Muscle of leg (tissue), 11 donors: Measurements from ENCODE around the gene PSAPL1. TPM values are rescaled to one million over a fixed set of nuclear protein-coding genes. Genes with fewer than 3 reads are reported as not detected.

Experiments used
- DNase-seq: peaks from one replicate; pipeline ENCODE4 v3.0.0; 2013
- H3K27ac ChIP-seq: one replicate; pipeline ENCODE4 v1.5.1; 2013; ENCODE audit warnings: mild to moderate bottlenecking, low read length, control low read depth
- H3K27me3 ChIP-seq: one replicate; pipeline ENCODE4 v1.6.1; 2013; ENCODE audit warnings: low read length; ENCODE audit not compliant: control insufficient read depth, insufficient read depth
- H3K36me3 ChIP-seq: one replicate; pipeline ENCODE4 v1.6.1; 2013; ENCODE audit warnings: low read length; ENCODE audit not compliant: control insufficient read depth, insufficient read depth
- H3K4me1 ChIP-seq: one replicate; pipeline ENCODE4 v1.6.1; 2013; ENCODE audit warnings: low read length; ENCODE audit not compliant: control insufficient read depth, insufficient read depth
- H3K4me3 ChIP-seq: one replicate; pipeline ENCODE4 v1.5.1; 2013; ENCODE audit warnings: low read length, control low read depth
- H3K9me3 ChIP-seq: replicated peaks from 2 replicates; pipeline ENCODE4 v1.6.1; 2013; ENCODE audit warnings: low read depth, low read length; ENCODE audit not compliant: control insufficient read depth
- WGBS: methylation state at CpG from one replicate; pipeline ENCODE4 v1.1.5; 2013; ENCODE audit warnings: missing lambda C conversion rate; ENCODE audit not compliant: insufficient coverage; 5-methylcytosine and 5-hydroxymethylcytosine counted together
- polyA plus RNA-seq, 8 donors: library from polyadenylated mRNA; unstranded; fragments of 120-200 nt; gene quantifications; one replicate each; pipeline versions ENCODE4 v1.2.1 to v1.2.3, GENCODE V29; 2013; ENCODE audit warnings: inconsistent platforms in 1 of 8, low replicate concordance in 1 of 8; ENCODE audit not compliant: insufficient read length in 8 of 8, insufficient read depth in 1 of 8
- total RNA-seq: library from RNA; stranded (reverse); fragments of 120-200 nt; gene quantifications from one replicate; pipeline ENCODE4 v1.2.4, GENCODE V29; 2013

Gene PSAPL1
- total and polyA plus RNA-seq, 9 donors: not detected

DNA sequence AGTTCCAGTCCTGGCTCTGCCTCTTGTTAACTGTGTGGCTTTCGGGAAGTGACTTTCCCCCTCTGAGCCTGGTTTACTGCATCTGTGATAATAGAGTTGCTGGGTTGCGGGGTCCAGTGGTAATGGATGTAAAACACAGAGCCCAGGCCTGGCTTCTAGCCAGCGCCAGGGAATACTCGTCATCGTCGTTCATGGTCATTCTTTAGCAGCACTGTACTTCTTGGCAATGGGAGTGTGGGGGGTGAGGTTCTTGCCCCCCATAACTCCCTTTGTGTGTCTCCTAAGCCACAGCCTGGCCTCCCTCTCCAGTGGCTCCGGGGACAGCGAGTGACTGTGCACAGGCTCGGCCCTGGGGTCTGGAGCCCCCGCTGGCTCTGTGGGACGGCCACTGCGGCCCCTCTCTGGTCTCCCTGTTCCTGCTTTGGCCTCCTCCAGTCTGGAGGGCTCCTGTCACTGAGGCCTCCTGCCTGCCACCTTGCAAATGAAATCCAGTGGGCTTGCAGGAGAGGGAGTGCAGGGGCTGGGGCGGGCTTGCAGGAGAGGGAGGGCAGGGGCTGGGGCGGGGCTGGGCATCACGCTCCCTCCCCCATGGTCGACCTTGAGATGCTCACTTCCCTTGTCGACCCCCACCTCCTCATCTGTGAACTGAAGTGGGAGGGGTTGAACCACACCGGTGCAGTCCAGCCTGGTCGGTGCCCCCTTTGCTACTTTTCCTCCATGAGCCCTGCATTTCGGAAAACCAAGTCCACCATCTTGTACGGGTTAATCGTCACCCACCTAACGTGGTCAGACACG is 13.2 kb downstream of the PSAPL1 start:
- Histone ChIP-seq H3K36me3 (no peaks in the 10 kb centered on the region), H3K27ac (no peak overlapping the region), H3K4me1 (peaks cover 24% of the 10 kb centered on the region), H3K9me3 (peaks cover 4% of the 10 kb centered on the region), H3K27me3 (peaks cover 4% of the 10 kb centered on the region), H3K4me3 (no peak overlapping the region)
- 91% methylated on average over 16 of the region's 24 CpGs for WGBS
- no peak for DNase-seq

DNA sequence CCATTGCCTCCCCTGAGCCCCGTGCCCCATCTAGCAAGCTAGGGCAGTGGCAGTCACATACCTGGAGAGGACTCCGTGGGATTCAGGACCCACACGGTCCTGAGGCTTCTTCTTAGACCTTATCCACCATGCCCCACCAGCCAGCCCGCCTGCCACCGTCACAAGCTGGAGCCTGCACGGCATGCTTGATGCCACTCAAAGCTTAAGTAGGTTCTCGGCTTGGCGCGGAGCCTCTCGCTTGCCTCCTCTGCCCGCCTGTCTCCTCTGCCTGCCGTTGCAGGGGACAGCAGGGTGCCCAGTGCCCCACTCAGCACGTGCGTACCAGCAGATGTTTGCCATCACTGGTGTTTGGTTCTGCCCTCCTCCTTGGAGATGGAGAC is 14.1 kb downstream of the PSAPL1 start:
- no peak for DNase-seq
- peaks cover 4% of the 10 kb centered on the region for H3K9me3 ChIP-seq
- H3K27ac ChIP-seq: no peak overlapping the region
- WGBS: 79% methylated on average over 14 of the region's 14 CpGs
- H3K4me1 ChIP-seq: peaks cover 24% of the 10 kb centered on the region
- H3K36me3 ChIP-seq: no peaks in the 10 kb centered on the region
- H3K27me3 ChIP-seq: peaks cover 6% of the 10 kb centered on the region
- H3K4me3 ChIP-seq: no peak overlapping the region

DNA sequence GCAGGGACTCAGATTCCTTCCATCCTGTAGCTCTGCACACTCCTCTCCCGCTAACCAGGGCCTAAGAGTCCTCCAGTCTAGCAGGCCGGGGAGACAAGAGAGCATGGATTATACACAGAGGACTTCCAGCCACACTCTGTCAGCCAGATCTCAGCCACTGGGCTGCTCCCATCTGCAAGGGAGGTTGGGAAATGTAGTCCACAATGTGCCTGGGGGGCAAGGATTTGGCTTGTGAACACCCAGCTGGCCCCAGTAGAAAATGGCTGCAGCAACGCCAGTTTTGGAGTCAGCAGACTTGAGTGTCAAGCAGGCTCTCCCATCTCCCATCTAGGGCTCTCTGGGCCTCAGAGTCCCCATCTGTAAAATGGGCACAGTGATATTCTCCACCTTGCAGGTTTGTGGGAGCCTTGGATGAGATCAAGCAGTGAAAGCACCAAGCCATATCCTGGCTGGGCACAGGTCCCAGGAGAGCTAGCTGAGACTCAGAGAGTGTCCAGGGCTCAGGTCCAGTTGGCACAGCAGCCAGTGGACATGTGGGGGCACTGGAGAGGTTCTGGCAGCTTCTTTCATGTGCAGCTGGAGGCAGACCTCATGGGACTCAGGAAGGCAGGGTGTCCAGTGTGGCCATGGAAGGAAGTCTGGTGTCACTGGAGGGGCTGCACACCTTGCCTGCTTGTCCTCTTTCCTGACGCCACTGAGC is 14.6 kb downstream of the PSAPL1 start:
- DNase-seq: no peak
- H3K27me3 ChIP-seq: peaks cover 6% of the 10 kb centered on the region
- peaks cover 4% of the 10 kb centered on the region for H3K9me3 ChIP-seq
- H3K4me1 ChIP-seq: peaks cover 24% of the 10 kb centered on the region
- no peaks in the 10 kb centered on the region for H3K36me3 ChIP-seq
- WGBS: 50% methylated on average over 1 of the region's 4 CpGs
- no peak overlapping the region for H3K4me3 ChIP-seq
- H3K27ac ChIP-seq: no peak overlapping the region

DNA sequence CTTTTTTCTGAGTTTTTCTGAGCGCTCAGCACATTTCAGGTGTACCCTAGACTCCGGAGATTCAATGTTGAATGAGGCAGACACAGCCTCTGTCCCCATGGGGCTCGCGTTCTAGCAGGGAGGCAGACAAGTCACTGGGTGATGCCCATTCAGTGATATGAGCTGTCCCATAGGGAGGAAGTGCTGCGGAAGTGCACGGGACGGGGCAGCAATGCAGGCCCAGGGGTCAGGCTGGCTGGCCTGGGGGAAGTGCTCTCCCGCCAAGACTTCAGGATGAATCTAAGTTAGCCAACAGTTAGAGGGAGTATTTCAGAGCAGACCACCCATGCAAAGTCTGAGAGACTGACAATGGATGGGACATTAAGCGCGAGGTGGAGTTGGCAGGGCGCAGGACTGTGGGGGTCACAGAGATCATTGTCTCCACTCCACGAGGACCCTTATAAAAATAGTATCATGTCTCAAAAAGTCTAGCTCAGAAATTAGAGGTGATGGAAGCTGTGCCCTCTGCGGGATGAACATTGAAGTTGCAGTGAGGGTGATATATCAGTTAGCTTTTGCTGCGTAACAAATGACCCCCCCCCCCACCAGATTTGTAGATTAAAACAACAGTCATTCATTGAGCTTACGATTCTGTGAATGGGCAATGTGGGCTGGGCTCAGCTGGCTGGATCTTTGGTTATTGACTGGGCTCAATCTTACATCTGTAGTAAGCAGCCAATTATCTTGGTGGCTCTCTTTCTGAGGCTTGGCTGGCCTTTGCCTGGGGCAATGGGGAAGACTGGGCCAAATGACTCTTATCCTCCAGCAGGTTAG is 16.4 kb downstream of the PSAPL1 start:
- H3K27ac ChIP-seq: no peak overlapping the region
- WGBS: 86% methylated on average over 8 of the region's 15 CpGs
- peaks cover 11% of the 10 kb centered on the region for H3K27me3 ChIP-seq
- no peak overlapping the region for H3K4me3 ChIP-seq
- peaks cover 12% of the 10 kb centered on the region for H3K4me1 ChIP-seq
- DNase-seq: no peak
- H3K36me3 ChIP-seq: no peaks in the 10 kb centered on the region
- H3K9me3 ChIP-seq: peaks cover 4% of the 10 kb centered on the region

DNA sequence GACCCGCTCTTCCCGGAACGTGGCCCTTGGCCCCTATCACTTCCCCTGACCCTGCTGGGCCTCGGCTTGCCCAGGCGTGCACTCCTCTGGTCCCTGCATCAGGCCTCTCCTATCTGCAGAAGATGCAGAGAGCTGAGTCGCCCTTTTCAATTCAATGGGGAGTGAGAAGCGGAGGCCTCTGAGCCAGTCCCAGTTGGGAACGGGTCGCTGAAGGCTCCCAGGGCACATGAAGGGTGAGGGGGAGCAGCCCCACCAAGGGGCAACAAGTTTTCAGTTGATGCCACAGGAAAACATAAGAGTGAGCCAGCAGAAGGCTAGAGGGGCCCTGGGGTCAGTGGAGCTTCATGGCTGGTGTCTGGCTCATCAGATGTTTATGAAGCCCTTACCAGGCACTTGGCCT is 17.1 kb downstream of the PSAPL1 start:
- 84% methylated on average over 7 of the region's 9 CpGs for WGBS
- H3K4me3 ChIP-seq: no peak overlapping the region

DNA sequence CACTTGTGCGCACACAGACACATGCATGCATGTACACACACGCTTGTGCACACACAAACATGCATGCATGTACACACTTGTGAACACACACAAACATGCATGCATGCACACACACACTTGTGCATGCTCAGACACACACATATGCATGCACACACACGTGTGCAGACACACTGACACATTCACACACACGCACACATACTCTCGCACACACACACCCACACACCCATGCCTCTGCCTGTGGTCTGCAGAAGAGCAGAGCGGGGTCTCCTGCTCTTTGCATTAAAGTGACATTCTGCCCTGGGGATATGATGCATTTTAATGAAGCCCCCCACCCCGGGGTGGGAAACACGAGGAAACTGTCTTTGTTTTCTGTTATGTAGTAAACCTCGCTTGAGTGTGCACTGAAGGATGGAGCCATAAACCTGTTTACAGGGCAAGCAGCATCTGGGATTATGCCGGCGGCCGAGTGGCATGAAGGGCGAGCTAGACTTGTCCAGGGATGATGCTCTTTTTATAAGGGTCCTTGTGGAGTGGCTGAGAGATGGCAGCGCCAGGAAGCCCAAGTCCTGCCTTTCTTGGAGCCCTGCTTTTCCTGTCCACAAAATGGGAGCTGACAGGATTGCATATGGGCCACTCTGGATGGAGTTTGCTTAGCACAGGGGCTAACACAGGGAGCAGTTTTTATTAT is 17.8 kb downstream of the PSAPL1 start:
- no peak overlapping the region for H3K27ac ChIP-seq
- 69% methylated on average over 10 of the region's 14 CpGs for WGBS
- no peak overlapping the region for H3K4me3 ChIP-seq
- DNase-seq: no peak
- H3K9me3 ChIP-seq: peaks cover 4% of the 10 kb centered on the region
- peaks cover 20% of the 10 kb centered on the region for H3K4me1 ChIP-seq
- peaks cover 15% of the 10 kb centered on the region for H3K27me3 ChIP-seq
- no peaks in the 10 kb centered on the region for H3K36me3 ChIP-seq

More for the DNA sequence above, 17.1 kb downstream of the PSAPL1 start:
- peaks cover 12% of the 10 kb centered on the region for H3K4me1 ChIP-seq
- H3K27ac ChIP-seq: no peak overlapping the region
- H3K36me3 ChIP-seq: no peaks in the 10 kb centered on the region
- peaks cover 4% of the 10 kb centered on the region for H3K9me3 ChIP-seq
- DNase-seq: no peak
- peaks cover 11% of the 10 kb centered on the region for H3K27me3 ChIP-seq

DNA sequence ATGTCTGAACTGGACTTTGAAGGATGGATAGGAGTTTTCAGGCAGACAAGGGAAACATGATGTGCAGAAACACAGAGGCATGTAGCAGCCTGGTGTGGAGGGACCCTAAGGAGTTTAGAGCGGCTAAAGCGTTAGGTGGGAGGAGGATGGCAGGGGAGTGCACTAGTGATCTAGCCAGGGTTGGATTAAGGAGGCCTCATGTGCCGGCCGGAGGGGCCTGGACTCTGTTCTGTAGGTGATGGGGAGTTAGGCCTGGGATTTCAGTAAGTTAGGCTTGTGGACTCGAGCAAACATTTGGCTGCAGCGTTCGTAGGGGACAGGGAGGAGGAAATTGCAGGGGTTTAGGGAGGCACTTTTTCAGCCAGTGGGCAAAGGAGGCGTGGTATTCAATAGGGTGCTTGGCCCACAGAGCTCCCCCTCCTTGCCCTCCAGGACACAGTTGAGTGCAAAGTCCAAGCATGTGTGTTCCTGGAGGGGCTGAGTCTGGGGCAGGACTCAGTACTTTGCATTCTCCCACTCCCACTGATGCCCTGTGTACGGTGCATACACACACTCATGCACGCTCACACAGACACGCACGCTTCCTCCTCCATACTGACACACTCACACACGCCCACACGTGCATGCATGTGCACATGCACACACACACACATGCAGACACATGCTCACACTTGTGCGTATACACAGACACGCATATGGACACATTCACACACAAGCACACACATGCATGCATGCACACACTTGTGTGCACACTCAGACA is 18.6 kb downstream of the PSAPL1 start:
- no peaks in the 10 kb centered on the region for H3K36me3 ChIP-seq
- peaks cover 4% of the 10 kb centered on the region for H3K9me3 ChIP-seq
- no peak overlapping the region for H3K27ac ChIP-seq
- peaks cover 25% of the 10 kb centered on the region for H3K4me1 ChIP-seq
- H3K27me3 ChIP-seq: peaks cover 15% of the 10 kb centered on the region
- no peak overlapping the region for H3K4me3 ChIP-seq
- DNase-seq: no peak
- WGBS: 69% methylated on average over 15 of the region's 16 CpGs

DNA sequence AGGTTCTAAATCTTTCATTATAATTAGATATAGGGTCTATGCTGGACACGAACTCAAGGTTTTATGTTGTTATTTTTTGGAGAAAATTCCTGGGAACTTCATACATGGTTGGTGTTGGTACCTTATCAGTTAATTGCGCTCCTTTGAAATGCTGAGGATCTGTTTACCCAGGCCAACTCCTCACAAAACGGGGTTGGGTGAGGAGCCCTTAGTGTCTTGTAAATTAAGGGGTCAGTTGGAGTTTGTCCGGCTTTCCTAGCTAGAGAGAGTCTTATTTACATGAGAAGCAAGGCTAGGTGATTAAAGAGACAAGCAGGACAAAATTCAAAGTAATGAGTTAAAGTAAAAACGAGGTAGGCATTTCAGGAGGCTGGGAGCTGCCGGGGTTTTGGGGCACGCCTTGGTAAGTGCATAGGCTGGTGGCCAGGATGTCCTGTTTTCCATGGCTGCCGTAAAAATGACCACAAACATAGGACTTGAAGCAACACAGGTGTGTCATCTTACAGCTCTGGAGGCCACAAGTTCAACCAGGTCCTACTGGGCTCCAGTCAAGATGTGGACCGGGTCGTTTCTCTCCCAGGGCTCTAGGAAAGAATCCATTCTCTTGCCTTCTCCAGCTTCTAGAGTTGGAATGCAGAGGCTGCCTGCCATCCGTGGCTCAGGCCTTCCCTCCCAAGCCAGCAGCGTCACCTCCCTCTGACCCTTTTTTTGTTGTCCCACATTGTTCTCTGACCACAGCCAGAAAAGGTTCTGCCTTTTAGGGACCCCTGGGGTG is 19.8 kb downstream of the PSAPL1 start:
- H3K27ac ChIP-seq: no peak overlapping the region
- peaks cover 21% of the 10 kb centered on the region for H3K4me1 ChIP-seq
- DNase-seq: no peak
- H3K36me3 ChIP-seq: no peaks in the 10 kb centered on the region
- peaks cover 15% of the 10 kb centered on the region for H3K27me3 ChIP-seq
- H3K9me3 ChIP-seq: peaks cover 4% of the 10 kb centered on the region
- no peak overlapping the region for H3K4me3 ChIP-seq
- WGBS: 52% methylated on average over 8 of the region's 12 CpGs

DNA sequence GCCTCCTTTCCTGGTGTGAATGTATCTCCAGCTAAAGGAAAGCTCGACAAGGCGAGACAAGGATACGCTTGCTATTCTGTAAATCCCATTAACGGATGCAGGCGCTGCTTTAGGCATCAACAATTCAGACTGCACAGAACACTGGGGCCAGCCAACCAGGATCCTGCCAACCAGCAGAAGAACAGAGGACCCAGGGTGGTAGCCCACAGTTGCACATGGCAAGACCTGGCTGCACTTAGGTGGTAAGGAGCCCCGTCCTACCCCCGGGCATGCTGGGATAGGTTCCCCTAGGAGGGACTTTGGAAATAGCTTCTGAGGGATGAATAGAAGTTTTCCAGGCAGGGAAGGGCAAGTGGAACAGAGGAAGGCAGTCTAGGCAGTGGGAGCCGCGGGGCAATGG is 20.7 kb downstream of the PSAPL1 start:
- DNase-seq: no peak
- peaks cover 21% of the 10 kb centered on the region for H3K4me1 ChIP-seq
- WGBS: 73% methylated on average over 7 of the region's 9 CpGs
- no peaks in the 10 kb centered on the region for H3K36me3 ChIP-seq
- H3K27me3 ChIP-seq: peaks cover 11% of the 10 kb centered on the region
- no peak overlapping the region for H3K4me3 ChIP-seq
- H3K9me3 ChIP-seq: peaks cover 8% of the 10 kb centered on the region
- no peak overlapping the region for H3K27ac ChIP-seq
